Activated CD4-positive, alpha-beta T cell treated with anti-CD3 and anti-CD28 coated beads, Interleukin-2, amount 50 U/mL, for 4 hours (primary cell): ENCODE results near the gene TBCD.
"Not testable (repeated sequence)": the region's sequence is repeated elsewhere in the genome, so short reads cannot be mapped to it uniquely, and the experiment has no call there.

Source experiments
- DNase-seq, 2 experiments: peaks; one replicate each; pipeline ENCODE4 v3.0.0-alpha.2; 2020

TBCD gene

DNA sequence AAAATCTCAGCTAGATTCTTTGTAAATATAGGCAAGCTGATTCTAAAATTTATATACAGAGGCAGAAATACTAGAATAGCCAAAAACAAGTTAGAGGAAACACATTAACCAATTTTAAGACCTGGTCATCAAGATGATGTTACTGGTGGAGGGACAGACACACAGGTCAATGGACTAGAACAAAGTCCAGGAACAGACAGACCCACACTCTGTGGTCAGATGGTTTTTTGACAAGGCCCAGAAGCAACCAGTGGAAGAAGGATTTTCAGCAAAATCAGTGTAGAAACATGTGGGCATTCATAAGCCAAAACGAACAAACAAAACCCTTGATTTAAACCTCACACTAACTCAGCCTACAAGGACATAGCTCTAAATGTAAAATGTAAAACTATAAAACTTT, 227.9 kb downstream of the TBCD start:
- no peak for DNase-seq

DNA sequence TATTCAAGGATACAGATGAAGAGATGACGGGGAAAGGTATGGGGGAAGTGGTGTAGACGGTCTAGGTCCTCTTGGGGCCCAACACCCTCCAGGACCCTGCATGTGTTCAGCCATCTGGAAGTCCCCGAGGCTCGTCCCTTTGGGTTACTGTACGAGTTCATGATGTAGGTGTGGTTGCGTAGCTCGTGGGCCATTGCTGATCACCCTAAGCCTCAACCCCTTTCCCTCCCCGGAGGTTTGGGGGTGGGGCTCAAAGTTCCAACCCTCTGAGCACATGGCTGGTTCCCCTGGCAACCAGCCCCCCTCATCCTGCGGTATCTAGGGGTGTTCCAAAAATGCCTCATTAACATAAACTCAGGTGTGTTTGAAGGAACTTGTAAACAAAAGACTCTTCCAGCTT, 228.8 kb downstream of the TBCD start:
- DNase-seq, result no peak

DNA sequence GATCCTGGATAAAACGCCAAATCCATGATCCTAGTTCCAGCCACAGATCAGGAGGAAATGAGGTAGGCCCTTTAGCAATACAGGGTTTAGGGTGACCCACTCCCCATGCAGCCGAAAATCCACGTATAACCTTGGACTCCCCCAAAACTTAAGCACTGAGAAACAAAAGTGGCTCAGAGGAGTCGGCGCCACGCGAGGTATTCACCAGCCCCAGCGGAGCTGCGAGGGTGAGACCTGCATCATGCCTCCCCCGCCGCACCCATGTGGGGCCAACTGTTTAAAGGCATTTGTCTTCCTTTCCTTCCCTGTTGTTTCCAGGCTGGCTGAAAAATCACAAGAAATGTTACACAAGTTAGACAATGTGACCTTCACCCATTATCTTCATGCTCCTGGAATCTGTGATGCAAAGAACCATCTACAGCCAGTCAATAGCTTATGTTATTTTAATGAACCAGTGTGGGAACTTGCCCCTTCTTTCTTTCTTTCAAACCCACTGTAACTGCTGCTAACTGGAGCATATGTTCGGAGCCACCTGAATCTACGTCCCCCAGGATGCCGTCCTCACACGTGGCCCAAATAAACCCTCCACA, 229.4 kb downstream of the TBCD start:
- DNase-seq, result no peak

DNA sequence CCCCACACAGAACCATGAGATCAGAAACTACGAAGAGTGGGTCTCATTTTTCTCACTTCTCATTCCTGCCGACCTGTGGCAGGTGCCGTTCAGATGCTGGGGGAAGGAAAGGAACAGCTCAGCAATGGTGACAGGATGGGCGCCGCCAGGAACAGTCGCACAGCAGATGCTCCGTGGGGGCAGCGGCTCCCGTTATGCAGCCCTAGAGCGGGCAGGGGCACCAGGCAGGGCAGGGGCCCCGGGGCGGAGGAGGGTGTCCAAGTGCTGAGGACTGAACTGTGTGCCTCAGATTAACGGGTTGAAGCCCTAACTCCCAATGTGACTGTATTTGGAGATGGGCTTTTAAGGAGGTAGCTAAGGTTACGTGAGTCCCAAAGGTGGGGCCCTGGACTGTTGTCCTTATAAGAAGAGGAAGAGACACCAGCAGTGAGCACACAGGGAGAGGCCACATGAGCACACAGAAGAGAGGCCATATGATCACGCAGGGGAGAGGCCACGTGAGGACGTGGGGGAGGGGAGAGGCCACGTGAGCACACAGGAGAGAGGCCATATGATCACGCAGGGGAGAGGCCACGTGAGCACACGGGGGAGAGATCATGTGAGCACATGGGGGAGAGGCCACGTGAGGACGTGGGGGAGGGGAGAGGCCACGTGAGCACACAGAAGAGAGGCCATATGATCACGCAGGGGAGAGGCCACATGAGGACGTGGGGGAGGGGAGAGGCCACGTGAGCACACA, 231.8 kb downstream of the TBCD start:
- no peak for DNase-seq

DNA sequence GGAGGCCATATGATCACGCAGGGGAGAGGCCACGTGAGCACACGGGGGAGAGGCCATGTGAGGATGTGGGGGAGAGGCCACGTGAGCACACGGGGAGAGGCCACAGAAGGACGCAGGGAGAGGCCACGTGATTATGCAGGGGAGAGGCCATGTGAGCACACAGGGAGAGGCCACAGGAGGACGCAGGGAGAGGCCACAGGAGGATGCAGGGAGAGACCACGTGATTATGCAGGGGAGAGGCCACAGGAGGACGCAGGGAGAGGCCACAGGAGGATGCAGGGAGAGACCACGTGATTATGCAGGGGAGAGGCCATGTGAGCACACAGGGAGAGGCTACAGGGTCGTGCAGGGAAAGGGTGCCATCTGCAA, 232.4 kb downstream of the TBCD start:
- DNase-seq, result not testable (repeated sequence)

DNA sequence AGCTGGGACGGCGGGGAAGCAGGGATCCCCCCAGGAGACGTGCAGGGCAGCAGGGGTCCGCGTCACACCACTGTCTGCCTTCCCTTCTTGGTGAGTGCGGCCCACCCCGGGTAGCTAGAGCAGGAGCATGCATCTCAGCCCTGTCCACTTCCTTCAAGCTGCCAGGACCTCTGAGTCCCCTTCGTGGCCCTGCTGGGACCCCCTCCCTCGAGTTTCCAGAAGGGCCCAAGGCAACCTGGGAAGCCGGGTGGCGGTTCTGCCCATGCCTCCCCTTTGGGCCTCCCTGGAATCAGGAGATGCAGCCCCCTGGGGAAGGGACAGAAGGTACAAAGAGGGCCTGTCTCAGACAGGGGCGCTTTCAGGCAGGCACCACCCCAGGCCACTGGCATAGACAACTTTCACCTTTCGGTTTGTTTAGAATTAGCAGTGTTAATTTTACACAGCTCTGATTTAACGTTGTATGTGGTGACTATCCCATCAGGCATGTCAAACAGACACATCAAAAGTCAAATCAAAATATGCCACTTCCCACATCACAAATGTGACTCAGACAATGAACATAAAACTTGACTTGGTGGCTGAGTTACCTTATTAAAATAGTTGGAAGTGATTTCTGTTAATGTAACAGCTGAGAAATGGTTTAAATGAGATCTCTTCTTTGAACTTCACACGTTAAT, 233.0 kb downstream of the TBCD start:
- no peak for DNase-seq

DNA sequence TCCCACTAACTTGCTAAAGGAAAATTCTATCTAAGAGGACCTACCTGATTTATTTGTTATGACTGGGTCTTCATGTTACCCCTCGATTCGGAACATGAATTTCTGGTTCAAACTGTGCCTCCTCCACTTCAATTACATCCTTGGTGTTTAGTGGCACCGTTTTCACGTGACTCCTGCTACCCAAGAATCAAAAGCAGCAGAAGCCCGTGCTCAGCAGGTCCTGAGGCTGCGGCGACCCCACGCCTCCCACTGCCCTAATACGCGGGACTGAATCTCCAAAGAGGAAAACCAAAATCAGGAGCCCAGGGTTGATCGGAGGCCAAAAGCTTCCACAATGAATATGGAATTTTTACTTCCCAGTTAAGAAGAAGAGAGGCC, 233.6 kb downstream of the TBCD start:
- DNase-seq, result no peak

DNA sequence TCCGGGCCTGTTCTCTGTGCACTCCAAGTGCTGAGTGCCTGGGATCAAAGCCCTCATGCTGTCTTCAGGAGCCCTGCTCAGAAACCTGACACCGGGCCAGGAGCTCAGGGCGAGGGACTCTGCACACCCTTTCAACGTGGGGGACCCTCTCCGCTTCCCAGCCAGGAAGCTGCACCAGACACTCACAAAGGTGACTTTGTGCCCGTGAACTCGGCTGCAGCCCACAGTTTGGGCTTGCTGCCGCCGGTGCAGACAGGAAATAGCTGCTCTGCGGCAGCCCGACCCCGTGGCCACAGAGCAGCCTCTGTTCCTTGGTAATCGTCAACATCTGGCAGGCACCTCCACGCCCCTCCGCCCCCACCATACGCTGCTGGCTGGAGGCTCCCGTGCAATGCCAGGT, 234.1 kb downstream of the TBCD start:
- DNase-seq, result peak; percentile 38 to 40

DNA sequence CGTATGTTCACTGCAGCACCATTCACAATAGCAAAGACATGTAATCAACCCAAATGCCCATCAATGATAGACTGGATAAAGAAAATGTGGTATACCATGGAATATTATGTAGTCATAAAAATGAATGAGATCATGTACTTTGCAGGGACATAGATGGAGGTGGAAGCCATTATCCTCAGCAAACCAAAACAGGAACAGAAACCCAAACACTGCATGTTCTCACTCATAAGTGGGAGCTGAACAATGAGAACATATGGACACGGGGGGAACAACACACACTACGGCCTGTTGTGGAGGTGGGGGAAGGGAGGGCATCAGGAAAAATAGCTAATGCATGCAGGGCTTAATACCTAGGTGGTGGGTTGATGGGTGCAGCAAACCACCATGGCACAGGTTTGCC, 237.2 kb downstream of the TBCD start:
- DNase-seq, result not testable (repeated sequence)

DNA sequence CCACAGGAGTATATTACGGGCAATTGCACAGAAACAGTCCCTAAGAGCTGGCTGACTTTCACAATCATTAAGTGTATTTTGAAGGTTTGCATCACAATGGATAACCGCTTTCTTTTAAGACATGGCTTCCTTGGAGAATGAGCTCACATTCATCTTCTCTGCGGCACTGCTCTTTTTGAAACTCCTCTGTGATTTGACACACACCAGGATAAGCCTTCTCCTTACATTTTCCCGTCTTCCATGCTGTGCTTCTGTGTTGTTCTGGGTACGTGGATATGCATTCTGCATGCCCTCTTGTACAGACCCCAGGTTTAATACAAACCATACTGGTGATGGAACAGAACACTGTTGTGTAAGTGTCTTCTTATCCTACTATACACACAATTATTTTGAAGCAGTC, 238.0 kb downstream of the TBCD start:
- no peak for DNase-seq

DNA sequence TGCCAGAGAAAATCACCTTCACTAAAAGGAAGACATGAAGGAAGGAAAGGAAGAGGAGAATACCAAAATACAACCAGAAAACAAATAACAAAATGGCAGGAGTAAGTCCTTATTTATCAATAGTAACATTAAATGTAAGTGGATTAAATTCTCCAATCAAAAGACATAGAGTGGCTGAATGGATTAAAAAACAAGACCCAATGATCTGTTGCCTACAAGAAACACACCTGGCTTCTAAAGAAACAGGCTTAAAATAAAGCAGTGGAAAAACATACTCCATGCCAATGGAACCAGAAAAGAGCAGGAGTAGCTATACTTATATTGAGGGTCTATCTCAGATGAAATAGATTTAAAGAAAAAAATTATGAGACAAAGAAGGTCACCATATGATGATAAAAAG, 241.1 kb downstream of the TBCD start:
- DNase-seq, result no peak
